ENCODE results near the gene MYO1D. TPM values are rescaled to one million over a fixed set of nuclear protein-coding genes. Genes with fewer than 3 reads are reported as not detected.

MYO1D gene
- total and polyA plus RNA-seq, 4 donors = 4.5 to 22.9 (median 13.3) TPM

- no peak for DNase-seq (ENCODE audit: low spot score)
Observed at GRCh38 chr17:32914181-32914580, 37.3 kb upstream of the MYO1D start.

DNA sequence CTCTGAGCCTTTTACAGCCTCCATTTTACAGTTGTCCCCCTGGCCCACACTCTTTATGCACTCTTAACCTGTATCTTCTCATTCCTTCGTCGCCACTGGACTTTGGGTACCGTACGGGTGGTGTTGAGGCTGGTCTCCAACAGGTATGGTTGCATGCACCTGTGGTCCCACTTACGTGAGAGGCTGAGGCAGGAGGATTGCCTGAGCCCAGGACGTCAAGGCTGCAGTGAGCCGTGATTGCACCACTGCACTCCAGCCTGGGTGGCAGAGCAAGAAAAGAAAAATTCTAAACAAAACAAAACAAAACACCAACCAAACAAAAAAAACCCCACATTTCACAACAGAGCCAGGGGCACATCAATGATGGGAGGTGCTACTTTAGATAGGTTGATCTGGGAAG, 36.7 kb upstream of the MYO1D start:
- Histone ChIP-seq H3K4me1 (ENCODE audit: control insufficient read depth in 4 of 4, insufficient read depth in 4 of 4, low read length in 3 of 4) (peaks cover 0 to 9% (median 4%) of the 10 kb centered on the region in 4 donors), H3K9ac (ENCODE audit: low read depth in 1 of 2, low read length in 2 of 2) (no peak overlapping the region), H3K9me3 (ENCODE audit: control insufficient read depth in 4 of 4, low read length in 3 of 4) (no peaks in the 10 kb centered on the region), H3K4me3 (ENCODE audit: low read depth in 1 of 3, low read length in 3 of 3) (no peak overlapping the region), H3K36me3 (ENCODE audit: control insufficient read depth in 4 of 4, insufficient read depth in 3 of 4, low read depth in 1 of 4, low read length in 3 of 4) (no peaks in the 10 kb centered on the region), H3K27ac (ENCODE audit: low read depth in 1 of 2, low read length in 2 of 2) (no peak overlapping the region), H3K27me3 (ENCODE audit: control insufficient read depth in 4 of 4, insufficient read depth in 4 of 4, low read length in 3 of 4) (no peaks in the 10 kb centered on the region)
- no peak for DNase-seq (ENCODE audit: low spot score)
- TF ChIP-seq, protein P1, sequence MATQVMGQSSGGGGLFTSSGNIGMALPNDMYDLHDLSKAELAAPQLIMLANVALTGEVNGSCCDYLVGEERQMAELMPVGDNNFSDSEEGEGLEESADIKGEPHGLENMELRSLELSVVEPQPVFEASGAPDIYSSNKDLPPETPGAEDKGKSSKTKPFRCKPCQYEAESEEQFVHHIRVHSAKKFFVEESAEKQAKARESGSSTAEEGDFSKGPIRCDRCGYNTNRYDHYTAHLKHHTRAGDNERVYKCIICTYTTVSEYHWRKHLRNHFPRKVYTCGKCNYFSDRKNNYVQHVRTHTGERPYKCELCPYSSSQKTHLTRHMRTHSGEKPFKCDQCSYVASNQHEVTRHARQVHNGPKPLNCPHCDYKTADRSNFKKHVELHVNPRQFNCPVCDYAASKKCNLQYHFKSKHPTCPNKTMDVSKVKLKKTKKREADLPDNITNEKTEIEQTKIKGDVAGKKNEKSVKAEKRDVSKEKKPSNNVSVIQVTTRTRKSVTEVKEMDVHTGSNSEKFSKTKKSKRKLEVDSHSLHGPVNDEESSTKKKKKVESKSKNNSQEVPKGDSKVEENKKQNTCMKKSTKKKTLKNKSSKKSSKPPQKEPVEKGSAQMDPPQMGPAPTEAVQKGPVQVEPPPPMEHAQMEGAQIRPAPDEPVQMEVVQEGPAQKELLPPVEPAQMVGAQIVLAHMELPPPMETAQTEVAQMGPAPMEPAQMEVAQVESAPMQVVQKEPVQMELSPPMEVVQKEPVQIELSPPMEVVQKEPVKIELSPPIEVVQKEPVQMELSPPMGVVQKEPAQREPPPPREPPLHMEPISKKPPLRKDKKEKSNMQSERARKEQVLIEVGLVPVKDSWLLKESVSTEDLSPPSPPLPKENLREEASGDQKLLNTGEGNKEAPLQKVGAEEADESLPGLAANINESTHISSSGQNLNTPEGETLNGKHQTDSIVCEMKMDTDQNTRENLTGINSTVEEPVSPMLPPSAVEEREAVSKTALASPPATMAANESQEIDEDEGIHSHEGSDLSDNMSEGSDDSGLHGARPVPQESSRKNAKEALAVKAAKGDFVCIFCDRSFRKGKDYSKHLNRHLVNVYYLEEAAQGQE (IDR thresholded peaks at IDR 0.05) = no peak
- TF ChIP-seq, protein P2, sequence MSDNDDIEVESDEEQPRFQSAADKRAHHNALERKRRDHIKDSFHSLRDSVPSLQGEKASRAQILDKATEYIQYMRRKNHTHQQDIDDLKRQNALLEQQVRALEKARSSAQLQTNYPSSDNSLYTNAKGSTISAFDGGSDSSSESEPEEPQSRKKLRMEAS (IDR thresholded peaks at IDR 0.05) = no peak
- TF ChIP-seq FOXA1 (IDR thresholded peaks at IDR 0.05) = no peak
- TF ChIP-seq HNF4A (conservative IDR thresholded peaks at IDR 0.05) = no peak
- TF ChIP-seq HNF4G (IDR thresholded peaks at IDR 0.05) = no peak
- TF ChIP-seq NR2F2 (IDR thresholded peaks at IDR 0.05) = no peak
- TF ChIP-seq GABPA (IDR thresholded peaks at IDR 0.05 in 1 of 2, conservative IDR thresholded peaks at IDR 0.05 in 1 of 2) = no peak
- no peak for TF ChIP-seq SP1 (IDR thresholded peaks at IDR 0.05)
- no peak for TF ChIP-seq RXRA (IDR thresholded peaks at IDR 0.05)
- TF ChIP-seq FOXA2 (IDR thresholded peaks at IDR 0.05) = no peak
- no peak for TF ChIP-seq TAF1 (conservative IDR thresholded peaks at IDR 0.05)
- no peak for TF ChIP-seq YY1 (IDR thresholded peaks at IDR 0.05)
- no peak for TF ChIP-seq RAD21 (IDR thresholded peaks at IDR 0.05)
- TF ChIP-seq EGR1 (IDR thresholded peaks at IDR 0.05; ENCODE audit: low read depth in 2 of 2) = no peak
- TF ChIP-seq JUND (IDR thresholded peaks at IDR 0.05) = no peak
- TF ChIP-seq ZBTB33 (IDR thresholded peaks at IDR 0.05) = no peak
- TF ChIP-seq ATF3 (IDR thresholded peaks at IDR 0.05) = no peak
- WGBS = 95% methylated on average over 7 of the region's 7 CpGs

More at GRCh38 chr17:32914181-32914580, 37.3 kb upstream of the MYO1D start:
- H3K9me3 ChIP-seq (ENCODE audit: control insufficient read depth in 4 of 4, low read length in 3 of 4) = no peaks in the 10 kb centered on the region
- 88% methylated on average over 3 of the region's 3 CpGs for WGBS
- no peak overlapping the region for H3K4me3 ChIP-seq (ENCODE audit: low read depth in 1 of 3, low read length in 3 of 3)
- H3K36me3 ChIP-seq (ENCODE audit: control insufficient read depth in 4 of 4, insufficient read depth in 3 of 4, low read depth in 1 of 4, low read length in 3 of 4) = no peaks in the 10 kb centered on the region
- H3K9ac ChIP-seq (ENCODE audit: low read depth in 1 of 2, low read length in 2 of 2) = no peak overlapping the region
- H3K27ac ChIP-seq (ENCODE audit: low read depth in 1 of 2, low read length in 2 of 2) = no peak overlapping the region
- TF ChIP-seq, protein P1 (IDR thresholded peaks at IDR 0.05) = no peak
- TF ChIP-seq RAD21 (IDR thresholded peaks at IDR 0.05) (no peak), TAF1 (conservative IDR thresholded peaks at IDR 0.05) (no peak), JUND (IDR thresholded peaks at IDR 0.05) (no peak)
- TF ChIP-seq, protein P2 (IDR thresholded peaks at IDR 0.05) = no peak
- peaks cover 0 to 9% (median 4%) of the 10 kb centered on the region in 4 donors for H3K4me1 ChIP-seq (ENCODE audit: control insufficient read depth in 4 of 4, insufficient read depth in 4 of 4, low read length in 3 of 4)
- H3K27me3 ChIP-seq (ENCODE audit: control insufficient read depth in 4 of 4, insufficient read depth in 4 of 4, low read length in 3 of 4) = no peaks in the 10 kb centered on the region

All from liver (tissue), 9 donors.